CD4-positive, alpha-beta T cell treated with Interleukin-15 for 4 hours (primary cell): Measurements from ENCODE around the gene SEC24B.

Experiments used
- DNase-seq: peaks from one replicate; pipeline ENCODE4 v3.0.0-alpha.2; 2020; ENCODE audit warnings: low spot score

Gene SEC24B

DNA sequence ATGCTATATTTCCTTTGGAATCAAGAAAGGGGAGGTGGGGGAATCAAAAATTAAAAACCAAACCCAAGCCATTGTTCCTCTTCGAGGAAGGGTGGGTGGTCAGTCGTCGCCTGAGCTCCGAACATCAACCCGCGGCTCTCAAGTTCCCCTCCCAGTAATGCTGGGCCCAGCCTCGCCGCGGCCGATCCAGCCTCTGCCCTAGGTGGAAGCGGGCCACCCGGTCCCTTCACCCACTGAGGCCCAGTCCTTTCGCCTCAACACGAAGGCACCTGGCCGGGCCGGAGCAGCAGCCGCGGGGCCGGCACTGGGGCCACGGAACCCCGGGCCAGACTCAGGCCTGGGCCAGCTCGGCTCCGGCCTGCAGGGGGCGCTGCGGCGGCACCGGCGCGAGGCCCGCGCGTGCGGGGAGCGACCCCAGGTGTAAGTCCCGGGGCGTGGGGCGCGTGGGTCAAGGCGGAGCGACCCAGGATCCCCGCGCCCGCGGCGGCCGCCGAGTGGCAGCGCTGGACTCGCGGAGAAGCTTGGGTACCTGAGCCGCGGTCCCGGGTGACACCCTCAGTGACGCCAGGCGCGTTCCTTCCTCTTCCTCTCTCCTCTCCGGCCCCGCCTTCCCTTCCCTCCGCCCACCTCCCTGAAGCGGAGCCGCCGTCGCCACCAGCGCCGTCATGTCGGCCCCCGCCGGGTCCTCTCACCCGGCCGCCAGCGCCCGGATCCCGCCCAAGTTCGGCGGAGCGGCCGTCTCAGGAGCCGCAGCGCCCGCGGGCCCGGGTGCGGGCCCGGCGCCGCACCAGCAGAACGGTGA, at the start of gene SEC24B:
Gene SEC24B, plus strand, starts transcription at position 611 of the 802 bp plus-strand sequence. Its CDS starts 55 bp downstream, at position 666.
- peak; percentile 89 for DNase-seq

DNA sequence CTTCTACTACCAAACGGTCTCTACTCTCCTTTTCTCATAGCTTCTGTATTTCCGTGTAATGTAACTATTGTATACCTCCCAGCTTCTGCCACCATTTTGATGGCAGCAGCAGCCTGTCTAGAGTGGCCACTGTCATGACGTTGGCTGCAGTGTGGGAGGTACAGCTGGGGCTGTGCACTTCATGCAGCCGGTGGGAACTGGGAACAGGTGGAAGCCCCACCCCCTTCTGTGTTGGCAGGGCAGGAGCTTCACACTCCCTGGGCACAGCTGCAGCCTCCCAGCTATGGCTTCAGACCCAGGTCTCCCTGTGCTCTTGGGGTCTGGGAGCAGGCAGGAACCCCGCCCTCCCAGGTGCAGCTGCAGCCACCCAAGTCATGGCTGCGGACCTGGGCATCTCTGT, 49.8 kb upstream of the SEC24B start:
- no peak for DNase-seq

DNA sequence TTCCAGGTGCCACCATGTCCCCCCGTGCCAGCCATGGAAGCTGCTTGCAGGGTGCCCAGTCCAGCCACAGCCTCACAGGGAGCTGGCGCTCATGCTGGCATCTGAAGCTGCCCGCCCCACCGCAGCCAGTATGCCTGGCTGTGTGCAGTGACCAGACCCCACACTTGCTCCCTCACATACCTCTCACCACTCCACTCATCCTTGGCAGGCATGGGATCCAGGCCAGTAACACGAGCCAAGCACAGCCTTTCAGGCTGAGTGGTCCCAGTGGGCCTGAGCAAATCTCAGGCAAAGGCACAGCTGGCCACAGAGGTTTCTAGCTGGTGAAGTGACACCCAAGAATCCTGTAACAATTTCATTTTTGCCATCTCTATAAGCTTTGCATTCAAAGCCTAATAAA, 48.4 kb upstream of the SEC24B start:
- no peak for DNase-seq

DNA sequence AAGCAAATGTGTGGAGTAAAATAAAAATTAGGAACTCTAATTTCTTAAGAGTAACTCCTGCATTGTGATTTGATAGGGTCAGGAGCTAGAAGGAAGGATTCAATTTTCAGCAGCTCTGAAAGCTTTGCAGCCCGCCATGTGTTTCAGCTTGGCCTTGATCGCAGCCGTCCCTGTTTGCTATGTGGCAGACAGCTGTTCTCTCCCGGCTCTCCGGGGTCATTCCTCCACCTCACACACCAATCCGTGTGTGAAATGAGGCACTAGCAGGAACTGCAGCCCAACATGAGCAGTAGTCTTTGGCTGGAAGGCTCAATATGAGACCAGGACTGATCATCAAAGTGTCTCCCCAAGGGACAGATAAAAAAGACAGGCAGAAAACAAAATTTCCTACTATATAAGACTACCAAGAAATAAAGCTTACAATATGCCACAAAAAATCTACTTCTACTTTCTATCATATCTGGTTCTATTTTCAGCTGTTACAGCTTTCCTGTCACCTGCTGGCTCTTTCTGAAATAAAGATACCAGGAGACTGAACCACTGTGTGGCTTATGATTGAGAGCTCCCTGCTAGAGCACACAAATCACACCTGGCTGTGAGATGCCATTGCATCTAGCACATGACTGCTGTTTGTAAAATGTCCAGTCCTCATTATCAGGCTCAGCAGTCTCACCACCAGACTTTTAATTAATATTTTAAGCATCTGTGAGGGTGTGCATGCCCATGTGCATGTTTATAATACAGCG, 44.1 kb upstream of the SEC24B start:
- DNase-seq: no peak

DNA sequence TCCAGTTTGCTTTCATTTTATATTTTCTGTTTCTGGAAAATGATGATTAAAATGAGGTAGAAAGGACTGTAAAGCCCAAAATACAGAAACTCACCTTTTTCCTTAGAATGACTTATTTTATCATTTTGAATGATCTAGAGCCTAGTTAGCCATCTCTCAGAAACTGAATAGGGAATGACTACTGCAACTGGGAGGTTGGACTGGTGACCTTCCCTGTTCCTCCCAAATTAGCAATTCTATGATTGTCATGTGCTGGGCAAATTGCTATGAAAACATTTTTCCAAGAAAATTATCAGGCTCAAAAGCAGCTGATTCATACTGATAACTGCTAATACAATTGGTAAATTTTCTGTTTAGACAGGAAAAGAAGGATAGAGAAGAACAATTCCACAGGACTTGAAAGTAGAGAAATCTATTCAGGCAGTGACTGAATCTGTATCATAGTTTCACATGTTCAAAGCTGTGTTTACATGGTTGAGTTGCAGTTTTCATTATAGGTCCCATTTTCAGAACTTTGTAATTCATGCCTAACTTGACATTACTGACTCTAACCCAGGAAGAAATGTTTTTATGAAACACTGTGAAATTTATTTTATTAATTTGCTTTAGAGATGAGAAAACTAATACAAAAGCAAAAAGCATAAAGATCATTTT, 43.4 kb upstream of the SEC24B start:
- DNase-seq: no peak

DNA sequence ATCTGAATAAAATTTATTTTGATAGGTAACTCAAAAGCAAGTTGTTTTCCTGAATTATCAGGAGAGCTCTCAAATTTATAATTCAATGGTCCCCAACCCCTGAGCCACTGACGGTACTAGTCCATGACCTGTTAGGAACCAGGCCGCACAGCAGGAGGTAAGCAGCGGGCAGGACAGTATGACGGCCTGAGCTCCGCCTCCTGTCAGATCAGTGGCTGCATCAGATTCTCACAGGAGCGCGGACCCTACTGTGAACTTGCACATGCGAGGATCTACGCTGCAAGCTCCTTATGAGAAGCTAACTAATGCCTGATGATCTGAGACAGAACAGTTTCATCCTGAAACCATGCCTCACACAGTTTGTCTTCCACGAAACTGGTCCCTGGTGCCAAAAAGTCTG, 37.9 kb upstream of the SEC24B start:
- DNase-seq: no peak

DNA sequence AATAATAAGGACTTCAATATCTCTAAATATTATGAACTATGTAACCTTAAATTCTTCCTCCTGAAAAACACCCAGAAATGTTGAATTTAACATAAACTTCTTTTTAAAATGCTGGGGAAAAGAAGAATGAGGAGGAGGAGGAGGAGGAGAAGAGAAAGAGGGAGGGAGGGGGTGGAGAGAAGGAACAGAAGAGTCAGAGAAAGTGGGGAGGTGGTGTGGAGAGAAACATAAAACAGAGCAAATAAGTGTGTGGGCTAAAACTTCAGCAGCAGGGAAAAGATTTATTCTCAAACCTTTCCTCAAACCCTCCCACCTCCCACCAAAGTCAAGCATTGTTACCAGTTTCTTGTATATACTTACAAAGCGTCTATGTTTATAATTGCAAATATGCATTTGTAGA, 34.7 kb upstream of the SEC24B start:
- DNase-seq: no peak

DNA sequence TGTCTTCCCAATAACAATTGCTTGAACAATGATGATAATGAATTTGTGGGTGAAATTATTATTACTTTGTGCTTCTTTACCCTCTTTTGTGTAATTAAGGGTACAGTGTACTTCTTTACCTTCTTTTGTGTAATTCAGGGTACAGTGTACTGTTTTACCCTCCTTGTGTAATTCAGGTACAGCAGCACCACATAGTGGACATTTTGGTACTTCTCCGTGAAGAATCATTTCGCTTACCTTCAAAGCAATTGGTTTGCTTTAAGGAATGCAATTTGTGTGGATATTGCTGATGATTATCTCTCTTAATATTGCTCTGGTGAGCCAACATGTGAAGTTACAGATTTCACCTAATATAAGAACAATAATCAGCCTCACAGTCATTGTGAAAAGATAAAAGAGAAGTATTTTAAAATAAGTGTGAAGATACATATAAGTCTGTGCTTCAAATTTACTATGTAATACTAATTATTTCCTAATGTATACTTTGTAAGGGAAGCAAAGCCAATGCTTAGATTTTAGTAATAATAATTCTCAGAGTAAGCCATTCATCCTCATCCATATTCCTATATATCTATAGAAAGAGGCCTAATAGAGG, 27.2 kb upstream of the SEC24B start:
- DNase-seq: peak; percentile 40

DNA sequence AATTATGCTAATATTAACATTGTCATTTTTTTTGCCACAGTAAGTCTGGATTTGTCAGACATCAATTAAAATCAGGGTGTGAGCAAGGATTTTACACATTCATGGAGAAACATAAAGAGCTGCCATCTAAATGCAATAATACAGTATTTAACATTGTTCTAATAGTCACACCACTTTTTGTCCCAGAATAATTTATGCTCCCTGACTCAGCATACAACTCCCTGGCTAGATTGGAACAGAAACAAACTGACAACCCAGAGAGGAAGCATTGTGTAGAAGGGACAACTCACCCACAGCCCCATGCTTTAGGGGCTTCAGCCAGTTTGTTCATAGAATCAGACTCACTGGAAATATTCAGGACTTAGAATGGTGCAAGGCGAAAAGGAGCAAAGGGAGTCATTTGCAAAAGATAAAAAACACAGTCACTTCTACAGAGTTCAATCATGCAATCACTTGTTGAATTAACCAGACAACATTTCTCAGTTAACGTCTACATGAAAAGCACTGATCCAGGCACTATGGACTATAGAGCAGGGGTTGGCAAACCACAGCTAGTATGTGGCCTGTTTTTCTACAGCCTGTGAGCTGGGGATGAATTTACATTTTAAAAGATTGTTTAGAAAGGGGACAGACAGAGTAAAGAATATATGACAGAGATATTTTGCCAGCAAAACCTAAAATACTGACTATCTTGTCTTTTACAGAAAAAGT, 26.4 kb upstream of the SEC24B start:
- no peak for DNase-seq

DNA sequence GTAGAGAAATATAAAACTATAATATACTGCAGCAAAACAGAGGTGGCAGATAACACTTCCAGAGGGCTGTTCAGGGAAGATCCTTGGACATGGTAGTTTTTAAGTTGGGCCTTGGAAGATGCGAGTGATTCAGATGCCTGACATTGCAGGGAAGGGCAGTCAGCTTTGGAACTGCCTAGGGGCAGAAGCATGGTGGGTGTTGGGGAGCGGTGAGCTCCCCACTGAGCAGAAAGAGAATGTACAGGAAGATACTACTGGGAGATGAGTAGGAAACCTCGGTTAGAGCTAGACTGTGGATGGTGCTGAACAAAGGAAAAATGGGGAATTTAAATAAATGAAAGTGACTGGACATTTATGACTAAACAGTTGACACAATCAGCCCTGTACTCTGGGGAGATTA, 24.9 kb upstream of the SEC24B start:
- DNase-seq: no peak

DNA sequence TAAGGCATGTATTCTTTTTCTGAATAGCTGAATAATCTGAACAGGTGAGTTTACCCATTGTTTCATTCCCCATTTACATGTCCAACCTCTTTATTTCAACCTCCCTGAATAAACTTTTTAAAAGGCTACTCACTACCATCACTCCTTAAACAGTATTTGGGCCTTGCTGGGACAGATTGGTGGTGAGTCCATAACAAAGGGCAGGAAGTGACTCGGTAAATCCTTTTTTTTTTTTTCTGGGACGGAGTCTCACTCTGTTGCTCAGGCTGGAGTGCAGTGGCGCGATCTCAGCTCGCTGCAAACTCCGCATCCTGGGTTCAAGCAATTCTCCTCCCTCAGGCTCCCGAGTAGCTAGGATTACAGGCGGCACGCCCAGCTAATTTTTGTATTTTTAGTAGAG, 23.4 kb upstream of the SEC24B start:
- DNase-seq: no peak

DNA sequence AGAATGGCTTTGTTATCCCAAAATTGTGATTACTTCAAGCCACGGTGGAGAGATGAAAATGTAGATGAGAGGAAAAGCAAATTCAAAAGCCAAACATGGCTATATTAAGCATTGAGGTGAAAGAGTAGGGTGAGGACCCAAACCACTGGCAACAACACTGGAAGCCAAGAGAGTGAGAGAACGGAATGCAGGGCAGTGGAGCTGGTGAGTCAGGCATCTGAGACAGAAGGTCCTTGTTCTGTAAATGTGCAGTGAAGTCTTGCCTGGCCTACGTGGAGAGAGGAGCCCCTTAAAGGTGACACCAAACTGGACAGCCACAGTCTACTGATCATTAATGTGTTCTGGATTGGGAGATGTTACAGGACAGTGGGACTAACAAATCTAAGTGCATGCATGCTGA, 22.8 kb upstream of the SEC24B start:
- DNase-seq: no peak

DNA sequence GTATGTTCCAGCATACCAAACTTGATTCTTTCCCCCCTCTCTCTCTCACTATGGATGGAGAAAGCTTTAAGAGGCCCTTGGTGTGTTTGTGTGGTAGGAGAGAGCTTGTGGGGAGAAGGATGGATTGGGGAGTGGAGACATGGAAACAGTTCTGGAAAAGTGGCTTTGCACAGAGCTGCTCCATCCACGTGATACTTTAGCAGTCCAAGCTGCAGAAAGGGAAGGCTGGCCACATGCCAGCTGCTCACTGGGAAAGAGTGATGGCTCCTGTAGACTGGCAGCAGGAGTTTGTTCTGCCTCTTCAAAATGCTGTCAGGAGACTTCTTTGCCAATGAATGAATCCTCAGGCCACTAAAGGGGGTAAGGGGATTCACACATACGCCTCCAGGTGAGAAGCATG, 21.7 kb upstream of the SEC24B start:
- DNase-seq: no peak

DNA sequence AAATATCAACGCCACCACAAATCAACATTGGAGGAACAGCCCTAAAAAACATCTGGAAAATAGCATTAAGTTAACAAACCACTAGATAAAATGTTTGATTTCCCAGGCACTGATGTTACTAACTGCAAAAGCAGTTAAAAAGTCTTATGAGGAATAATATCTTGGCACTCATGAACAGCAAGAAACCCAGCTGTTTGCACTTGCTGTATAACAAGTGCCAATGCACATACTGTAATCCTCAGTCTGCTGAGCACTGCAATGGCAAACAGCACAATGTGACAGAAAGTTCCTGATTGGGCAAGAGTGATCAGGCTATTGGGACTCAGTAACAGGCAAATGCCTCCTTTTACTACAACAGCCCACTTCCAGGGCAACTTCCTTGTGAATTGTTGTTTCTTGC, 20.8 kb upstream of the SEC24B start:
- no peak for DNase-seq

DNA sequence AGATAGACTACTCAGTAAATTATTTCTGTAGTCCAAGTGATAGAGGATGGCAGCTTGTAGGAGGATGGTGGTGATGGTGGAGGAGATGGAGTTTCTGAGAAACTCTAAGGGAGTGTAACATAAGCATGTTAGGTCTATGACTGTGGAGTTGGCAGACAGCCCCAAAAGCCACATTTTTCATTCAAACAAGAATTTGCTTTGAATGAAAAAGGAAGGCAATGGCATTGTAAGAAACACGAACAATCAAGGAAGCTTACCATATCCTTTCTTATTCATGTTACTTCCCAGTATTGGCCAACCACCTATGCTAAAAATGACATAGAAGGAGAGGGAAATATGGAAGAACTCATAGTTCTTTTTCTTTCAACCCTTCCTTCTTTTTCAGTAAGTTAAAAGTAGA, 18.7 kb upstream of the SEC24B start:
- no peak for DNase-seq

DNA sequence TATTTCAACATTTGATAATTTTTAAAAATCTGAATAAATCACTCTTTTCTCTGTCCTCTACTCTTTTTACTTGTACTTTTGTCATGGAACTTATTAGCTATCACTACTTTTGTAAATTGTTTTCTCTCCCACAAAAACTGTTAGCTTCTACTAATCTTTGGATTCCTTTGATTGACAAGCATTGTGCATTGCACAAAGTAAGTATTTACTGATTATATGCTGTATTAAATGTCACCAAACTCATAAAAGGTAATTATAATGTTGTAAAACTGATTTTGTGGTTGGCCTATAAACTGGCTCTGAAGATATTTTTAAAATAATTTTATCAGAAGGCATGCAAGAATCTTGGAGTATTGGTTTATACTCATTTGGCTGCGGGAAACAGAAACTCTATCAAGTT, 15.0 kb upstream of the SEC24B start:
- DNase-seq: no peak

DNA sequence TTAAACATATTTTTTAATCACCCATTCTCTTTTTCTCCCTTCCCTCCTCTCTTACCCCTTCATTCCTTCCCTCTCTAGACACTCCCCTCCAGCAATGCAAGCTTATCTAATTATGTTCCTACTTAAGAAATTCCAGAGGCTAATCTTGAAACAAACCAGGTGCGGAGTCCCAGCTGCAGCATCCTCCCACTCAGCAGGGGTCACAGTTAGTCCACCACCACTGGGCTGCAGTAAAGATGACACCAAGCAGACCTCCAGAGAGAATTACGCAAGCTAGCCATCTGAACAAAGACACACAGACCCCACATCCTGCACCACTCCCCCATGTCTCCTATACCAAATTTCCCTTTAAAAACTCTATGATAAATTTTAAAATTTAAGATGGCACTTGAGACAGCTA, 13.9 kb upstream of the SEC24B start:
- DNase-seq: no peak

DNA sequence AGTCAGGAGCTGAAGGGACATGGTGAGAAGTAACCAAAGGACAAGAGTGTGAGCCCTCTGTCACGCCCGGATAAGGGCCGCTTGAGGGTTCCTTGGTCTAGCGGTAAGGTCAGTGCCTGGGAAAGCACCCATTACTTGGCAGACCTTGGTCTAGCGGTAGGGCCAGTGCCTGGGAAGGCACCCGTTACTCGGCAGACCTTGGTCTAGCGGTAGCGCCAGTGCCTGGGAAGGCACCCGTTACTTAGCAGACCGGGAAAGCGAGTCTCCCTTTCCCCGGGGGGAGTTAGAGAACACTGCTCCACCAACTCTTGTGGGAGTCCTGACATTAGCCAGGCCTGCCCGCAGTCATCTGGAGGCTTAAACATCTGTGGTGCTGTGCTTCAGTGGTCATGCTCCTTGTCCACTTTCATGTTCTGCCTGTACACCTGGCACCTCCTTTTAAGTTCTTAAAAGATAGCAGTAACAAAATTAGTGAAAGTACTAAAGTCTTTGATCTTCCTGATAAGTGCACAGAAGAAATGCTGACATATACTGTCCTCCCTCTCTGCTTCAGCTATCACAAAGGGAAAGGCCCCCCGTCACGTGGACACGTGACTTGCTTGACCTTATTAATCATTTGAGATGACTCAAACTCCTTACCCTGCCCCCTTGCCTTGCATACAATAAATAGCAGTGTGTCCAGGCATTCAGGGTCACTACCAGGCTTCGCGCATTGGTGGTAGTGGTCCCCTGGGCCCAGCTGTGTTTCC, 9.3 kb upstream of the SEC24B start:
- no peak for DNase-seq

DNA sequence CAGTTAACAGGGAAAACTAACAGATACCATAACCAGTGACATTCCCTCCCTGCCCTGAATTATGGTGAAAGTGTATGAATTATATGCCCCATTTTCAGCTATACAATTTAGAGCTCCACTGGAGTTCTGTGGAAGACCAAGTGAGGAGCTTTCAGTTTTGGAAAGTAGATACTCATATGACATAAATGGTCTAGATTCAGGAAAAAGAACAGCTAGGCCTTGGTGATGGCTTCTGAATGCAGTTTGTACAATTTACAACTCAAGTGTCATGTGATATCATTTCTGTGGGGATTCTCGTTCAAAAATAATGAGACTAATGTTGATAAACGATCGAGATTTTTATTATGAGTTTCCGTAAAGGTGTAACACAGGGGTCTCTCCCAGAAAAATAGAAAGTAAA, 8.2 kb upstream of the SEC24B start:
- no peak for DNase-seq

DNA sequence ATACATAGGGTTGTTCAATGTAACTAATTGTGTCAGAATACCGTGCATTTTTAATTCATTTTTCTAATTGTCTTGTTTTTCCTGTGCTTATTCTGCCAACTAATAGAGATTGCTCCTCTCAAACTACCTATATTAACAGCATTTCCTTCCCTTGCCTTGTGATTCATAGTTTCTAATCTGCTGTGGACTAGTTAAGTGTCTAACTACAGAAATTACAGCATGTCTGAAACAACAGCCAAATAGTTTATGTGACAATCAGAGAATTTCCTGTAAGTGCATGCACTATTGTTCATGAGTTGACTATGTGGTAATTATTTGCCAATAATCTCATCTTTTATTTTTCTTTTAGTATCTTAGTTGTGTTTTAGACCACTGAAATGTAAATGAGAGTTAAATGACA, 4.1 kb upstream of the SEC24B start:
- DNase-seq: no peak

DNA sequence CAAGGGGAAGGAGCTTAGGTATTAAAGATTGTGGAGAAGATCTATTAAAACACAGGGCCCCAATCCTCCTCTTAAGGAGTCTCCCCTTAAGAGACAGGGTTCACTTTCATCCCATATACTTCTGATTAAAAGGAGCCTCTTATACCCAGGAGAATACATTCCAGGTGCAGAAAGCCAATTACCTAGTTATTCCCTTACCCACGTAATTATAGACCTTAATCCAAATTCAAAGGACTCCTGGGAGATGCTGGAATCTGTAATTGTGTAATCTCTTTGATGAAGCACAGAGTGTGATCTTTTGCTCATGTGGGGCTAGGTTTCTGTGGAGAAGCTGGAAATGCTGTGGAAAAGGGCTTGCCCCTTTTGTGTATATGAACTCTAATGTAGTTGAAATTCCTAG, 1.4 kb upstream of the SEC24B start:
- DNase-seq: no peak
